HepG2 (cell line): Measurements from ENCODE around the gene EYA2. TPM values are rescaled to one million over a fixed set of nuclear protein-coding genes. Genes with fewer than 3 reads are reported as not detected.
A peak's percentile ranks its signal among the peaks of the same experiment; 100 is the strongest.

ENCODE experiments used
- BRCA1 ChIP-seq: sonication (generic); formaldehyde crosslinking; IDR thresholded peaks from 2 replicates; pipeline ENCODE4 v1.4.0; 2020; ENCODE audit warnings: missing genetic modification reagents
- CREM ChIP-seq, 2 experiments: sonication (generic) in 1 of 2; formaldehyde crosslinking in 1 of 2; IDR thresholded peaks; 2 replicates each; pipeline versions ENCODE4 v1.4.0 to v1.6.1; 2016 to 2020; ENCODE audit warnings: antibody characterized with exemption in 1 of 2, mild to moderate bottlenecking in 1 of 2, missing genetic modification reagents in 1 of 2
- DNMT1 ChIP-seq: sonication (generic); formaldehyde crosslinking; IDR thresholded peaks from 2 replicates; pipeline ENCODE4 v1.5.1; 2020; ENCODE audit warnings: mild to moderate bottlenecking, missing genetic modification reagents
- EP300 ChIP-seq, 3 experiments: sonication (generic) in 1 of 3; formaldehyde crosslinking in 1 of 3; IDR thresholded peaks; 2 replicates each; pipeline versions ENCODE4 v1.5.1 to v1.6.1; 2011 to 2020; ENCODE audit warnings: low read depth in 2 of 3, low read length in 2 of 3, borderline replicate concordance in 1 of 3, improper control_type of control experiment in 1 of 3, mild to moderate bottlenecking in 1 of 3, missing genetic modification reagents in 1 of 3, moderate library complexity in 1 of 3
- ESRRA ChIP-seq: sonication (generic); formaldehyde crosslinking; IDR thresholded peaks from 2 replicates; pipeline ENCODE4 v1.5.1; 2020; ENCODE audit warnings: mild to moderate bottlenecking, low read depth, missing genetic modification reagents
- GATAD2A ChIP-seq: IDR thresholded peaks from 2 replicates; pipeline ENCODE4 v1.6.1; 2016
- HMG20A ChIP-seq: IDR thresholded peaks from 2 replicates; pipeline ENCODE4 v1.6.1; 2016; ENCODE audit warnings: borderline replicate concordance
- HNF4A ChIP-seq: sonication (generic); formaldehyde crosslinking; IDR thresholded peaks from 2 replicates; pipeline ENCODE4 v1.4.0; 2020; ENCODE audit warnings: missing genetic modification reagents
- HNRNPUL1 ChIP-seq: fragments of 200-400 bp; formaldehyde crosslinking; IDR thresholded peaks from 2 replicates; pipeline ENCODE4 v1.6.1; 2017; ENCODE audit warnings: low read depth, mild to moderate bottlenecking, low read length, moderate library complexity
- KAT8 ChIP-seq: IDR thresholded peaks from 2 replicates; pipeline ENCODE4 v1.6.1; 2016; ENCODE audit warnings: missing genetic modification reagents, missing compliant biosample characterization
- PHF8 ChIP-seq: sonication (generic); formaldehyde crosslinking; IDR thresholded peaks from 2 replicates; pipeline ENCODE4 v1.5.0; 2020; ENCODE audit warnings: missing genetic modification reagents
- RARA ChIP-seq: IDR thresholded peaks from 2 replicates; pipeline ENCODE4 v1.6.1; 2016; ENCODE audit warnings: missing genetic modification reagents, missing compliant biosample characterization
- RXRB ChIP-seq: IDR thresholded peaks from 2 replicates; pipeline ENCODE4 v1.6.1; 2016; ENCODE audit warnings: borderline replicate concordance, missing genetic modification reagents, missing compliant biosample characterization
- TBX2 ChIP-seq: sonication (generic); formaldehyde crosslinking; IDR thresholded peaks from 2 replicates; pipeline ENCODE4 v1.5.0; 2020; ENCODE audit warnings: missing genetic modification reagents, mild to moderate bottlenecking, borderline replicate concordance
- ZKSCAN8 ChIP-seq: IDR thresholded peaks from 2 replicates; pipeline ENCODE4 v1.6.1; 2016; ENCODE audit warnings: borderline replicate concordance, missing genetic modification reagents, missing compliant biosample characterization
- ZNF607 ChIP-seq: sonication (generic); formaldehyde crosslinking; IDR thresholded peaks from 2 replicates; pipeline ENCODE4 v1.5.1; 2020; ENCODE audit warnings: missing genetic modification reagents, mild to moderate bottlenecking, borderline replicate concordance
- ZNF616 ChIP-seq: sonication (generic); formaldehyde crosslinking; IDR thresholded peaks from 2 replicates; pipeline ENCODE4 v1.5.0; 2020; ENCODE audit warnings: low read depth, mild to moderate bottlenecking, missing genetic modification reagents
- ZNF678 ChIP-seq: sonication (generic); formaldehyde crosslinking; IDR thresholded peaks from 2 replicates; pipeline ENCODE4 v1.4.0; 2020; ENCODE audit warnings: mild to moderate bottlenecking, missing genetic modification reagents
- ZSCAN9 ChIP-seq: IDR thresholded peaks from 2 replicates; pipeline ENCODE4 v1.6.1; 2016; ENCODE audit warnings: borderline replicate concordance
- polyA plus RNA-seq, 8 experiments: library from polyadenylated mRNA; depleted of rRNA in 3 of 8; stranded (reverse) in 7 of 8; unstranded in 1 of 8; fragments of >200 nt; fragmentation: Illumina TruSeq in 4 of 8; extraction: Trizol in 4 of 8; gene quantifications; 2 replicates each; pipeline versions ENCODE4 v1.2.1 to v1.2.3, GENCODE V29; 2011 to 2016; ENCODE audit warnings: low read depth in 4 of 8, missing spikeins in 1 of 8, mixed read lengths in 1 of 8; ENCODE audit not compliant: insufficient read depth in 1 of 8
- total RNA-seq, 5 experiments: library from RNA; depleted of rRNA; stranded (reverse); fragments of >200 nt; fragmentation: Illumina TruSeq; extraction: Trizol; gene quantifications; 2 replicates each; pipeline ENCODE4 v1.2.3, GENCODE V29; 2016; ENCODE audit warnings: low read depth in 1 of 5
- TF ChIP-seq, protein P1 (sequence below): sonication (generic); formaldehyde crosslinking; IDR thresholded peaks from 2 replicates; pipeline ENCODE4 v1.4.0; 2020; ENCODE audit warnings: missing genetic modification reagents, borderline replicate concordance
- TF ChIP-seq, protein P2 (sequence below): sonication (generic); formaldehyde crosslinking; conservative IDR thresholded peaks from 2 replicates; pipeline ENCODE4 v1.4.0; 2020; ENCODE audit warnings: mild to moderate bottlenecking, missing genetic modification reagents, moderate library complexity
- TF ChIP-seq, protein P3 (sequence below): sonication (generic); formaldehyde crosslinking; IDR thresholded peaks from 2 replicates; pipeline ENCODE4 v1.4.0; 2020; ENCODE audit warnings: mild to moderate bottlenecking, missing genetic modification reagents
- TF ChIP-seq, protein P4 (sequence below): sonication (generic); formaldehyde crosslinking; IDR thresholded peaks from 2 replicates; pipeline ENCODE4 v1.4.0; 2020; ENCODE audit warnings: mild to moderate bottlenecking, low read depth, missing genetic modification reagents

The EYA2 gene
- total and polyA plus RNA-seq, 2 of the 13 experiments (the other 11 are each of a cell fraction or from before 2014, with no cell fraction given) = not detected

DNA sequence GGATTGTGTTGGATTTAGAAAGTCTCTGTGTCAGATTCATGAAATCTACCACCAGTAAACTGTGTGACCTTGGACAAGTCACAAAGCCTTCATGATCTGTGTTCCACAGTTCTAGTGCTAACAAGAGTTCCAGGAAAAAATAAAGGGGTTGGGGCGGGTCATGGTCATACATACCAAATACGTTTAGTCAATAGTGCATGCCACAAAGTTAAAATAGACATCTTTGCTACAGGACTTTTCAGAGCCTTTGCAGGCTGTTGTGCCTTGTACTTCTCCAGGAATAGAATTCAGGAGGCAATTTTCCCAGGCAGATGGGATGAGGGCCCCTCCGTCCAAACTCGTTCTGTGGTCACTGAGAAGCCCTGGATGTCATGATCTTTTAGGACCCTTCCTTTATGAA lies 127.2 kb downstream of the EYA2 start (continued):
- peak; percentile 46; the same call in 1 of the 2 replicates for TF ChIP-seq ESRRA (CRISPR knock-in tag)
- TF ChIP-seq, protein P1, sequence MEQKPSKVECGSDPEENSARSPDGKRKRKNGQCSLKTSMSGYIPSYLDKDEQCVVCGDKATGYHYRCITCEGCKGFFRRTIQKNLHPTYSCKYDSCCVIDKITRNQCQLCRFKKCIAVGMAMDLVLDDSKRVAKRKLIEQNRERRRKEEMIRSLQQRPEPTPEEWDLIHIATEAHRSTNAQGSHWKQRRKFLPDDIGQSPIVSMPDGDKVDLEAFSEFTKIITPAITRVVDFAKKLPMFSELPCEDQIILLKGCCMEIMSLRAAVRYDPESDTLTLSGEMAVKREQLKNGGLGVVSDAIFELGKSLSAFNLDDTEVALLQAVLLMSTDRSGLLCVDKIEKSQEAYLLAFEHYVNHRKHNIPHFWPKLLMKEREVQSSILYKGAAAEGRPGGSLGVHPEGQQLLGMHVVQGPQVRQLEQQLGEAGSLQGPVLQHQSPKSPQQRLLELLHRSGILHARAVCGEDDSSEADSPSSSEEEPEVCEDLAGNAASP (CRISPR knock-in tag) = peak; percentile 96
- TF ChIP-seq BRCA1 (CRISPR knock-in tag) = no peak
- TF ChIP-seq ZNF607 (CRISPR knock-in tag) = no peak
- no peak for TF ChIP-seq ZNF616 (CRISPR knock-in tag)
- peak; percentile 66 for TF ChIP-seq GATAD2A (CRISPR knock-in tag)
- peak; percentile 71 for TF ChIP-seq HNF4A (CRISPR knock-in tag)
- TF ChIP-seq DNMT1 (CRISPR knock-in tag) = no peak
- no peak for TF ChIP-seq ZNF678 (CRISPR knock-in tag)
- TF ChIP-seq, protein P2, sequence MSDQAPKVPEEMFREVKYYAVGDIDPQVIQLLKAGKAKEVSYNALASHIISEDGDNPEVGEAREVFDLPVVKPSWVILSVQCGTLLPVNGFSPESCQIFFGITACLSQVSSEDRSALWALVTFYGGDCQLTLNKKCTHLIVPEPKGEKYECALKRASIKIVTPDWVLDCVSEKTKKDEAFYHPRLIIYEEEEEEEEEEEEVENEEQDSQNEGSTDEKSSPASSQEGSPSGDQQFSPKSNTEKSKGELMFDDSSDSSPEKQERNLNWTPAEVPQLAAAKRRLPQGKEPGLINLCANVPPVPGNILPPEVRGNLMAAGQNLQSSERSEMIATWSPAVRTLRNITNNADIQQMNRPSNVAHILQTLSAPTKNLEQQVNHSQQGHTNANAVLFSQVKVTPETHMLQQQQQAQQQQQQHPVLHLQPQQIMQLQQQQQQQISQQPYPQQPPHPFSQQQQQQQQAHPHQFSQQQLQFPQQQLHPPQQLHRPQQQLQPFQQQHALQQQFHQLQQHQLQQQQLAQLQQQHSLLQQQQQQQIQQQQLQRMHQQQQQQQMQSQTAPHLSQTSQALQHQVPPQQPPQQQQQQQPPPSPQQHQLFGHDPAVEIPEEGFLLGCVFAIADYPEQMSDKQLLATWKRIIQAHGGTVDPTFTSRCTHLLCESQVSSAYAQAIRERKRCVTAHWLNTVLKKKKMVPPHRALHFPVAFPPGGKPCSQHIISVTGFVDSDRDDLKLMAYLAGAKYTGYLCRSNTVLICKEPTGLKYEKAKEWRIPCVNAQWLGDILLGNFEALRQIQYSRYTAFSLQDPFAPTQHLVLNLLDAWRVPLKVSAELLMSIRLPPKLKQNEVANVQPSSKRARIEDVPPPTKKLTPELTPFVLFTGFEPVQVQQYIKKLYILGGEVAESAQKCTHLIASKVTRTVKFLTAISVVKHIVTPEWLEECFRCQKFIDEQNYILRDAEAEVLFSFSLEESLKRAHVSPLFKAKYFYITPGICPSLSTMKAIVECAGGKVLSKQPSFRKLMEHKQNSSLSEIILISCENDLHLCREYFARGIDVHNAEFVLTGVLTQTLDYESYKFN = peak; percentile 54
- 0 out of 2 replicates have a peak, but pooled peaks have one; percentile 37 for TF ChIP-seq ZSCAN9
- peak; percentile 33; the same call in 1 of the 2 replicates for TF ChIP-seq TBX2 (CRISPR knock-in tag)
- TF ChIP-seq PHF8 (CRISPR knock-in tag) = no peak
- peak; percentile 20; the same call in 1 of the 2 replicates for TF ChIP-seq ZKSCAN8 (CRISPR knock-in tag)
- TF ChIP-seq RARA (CRISPR knock-in tag) = peak; percentile 92
- peak; percentile 14; the same call in 1 of the 2 replicates for TF ChIP-seq CREM (IDR thresholded peaks at IDR 0.05)
- TF ChIP-seq CREM (CRISPR knock-in tag; IDR thresholded peaks at IDR 0.05) = no peak
- TF ChIP-seq, protein P3, sequence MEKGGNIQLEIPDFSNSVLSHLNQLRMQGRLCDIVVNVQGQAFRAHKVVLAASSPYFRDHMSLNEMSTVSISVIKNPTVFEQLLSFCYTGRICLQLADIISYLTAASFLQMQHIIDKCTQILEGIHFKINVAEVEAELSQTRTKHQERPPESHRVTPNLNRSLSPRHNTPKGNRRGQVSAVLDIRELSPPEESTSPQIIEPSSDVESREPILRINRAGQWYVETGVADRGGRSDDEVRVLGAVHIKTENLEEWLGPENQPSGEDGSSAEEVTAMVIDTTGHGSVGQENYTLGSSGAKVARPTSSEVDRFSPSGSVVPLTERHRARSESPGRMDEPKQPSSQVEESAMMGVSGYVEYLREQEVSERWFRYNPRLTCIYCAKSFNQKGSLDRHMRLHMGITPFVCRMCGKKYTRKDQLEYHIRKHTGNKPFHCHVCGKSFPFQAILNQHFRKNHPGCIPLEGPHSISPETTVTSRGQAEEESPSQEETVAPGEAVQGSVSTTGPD (CRISPR knock-in tag) = no peak
- TF ChIP-seq, protein P4, sequence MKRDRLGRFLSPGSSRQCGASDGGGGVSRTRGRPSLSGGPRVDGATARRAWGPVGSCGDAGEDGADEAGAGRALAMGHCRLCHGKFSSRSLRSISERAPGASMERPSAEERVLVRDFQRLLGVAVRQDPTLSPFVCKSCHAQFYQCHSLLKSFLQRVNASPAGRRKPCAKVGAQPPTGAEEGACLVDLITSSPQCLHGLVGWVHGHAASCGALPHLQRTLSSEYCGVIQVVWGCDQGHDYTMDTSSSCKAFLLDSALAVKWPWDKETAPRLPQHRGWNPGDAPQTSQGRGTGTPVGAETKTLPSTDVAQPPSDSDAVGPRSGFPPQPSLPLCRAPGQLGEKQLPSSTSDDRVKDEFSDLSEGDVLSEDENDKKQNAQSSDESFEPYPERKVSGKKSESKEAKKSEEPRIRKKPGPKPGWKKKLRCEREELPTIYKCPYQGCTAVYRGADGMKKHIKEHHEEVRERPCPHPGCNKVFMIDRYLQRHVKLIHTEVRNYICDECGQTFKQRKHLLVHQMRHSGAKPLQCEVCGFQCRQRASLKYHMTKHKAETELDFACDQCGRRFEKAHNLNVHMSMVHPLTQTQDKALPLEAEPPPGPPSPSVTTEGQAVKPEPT (CRISPR knock-in tag) = no peak
- TF ChIP-seq HNRNPUL1 = no peak
- no peak for TF ChIP-seq KAT8 (CRISPR knock-in tag)
- peak; percentile 94 for TF ChIP-seq RXRB
- peak; percentile 68; the same call in 1 of the 2 replicates for TF ChIP-seq HMG20A (CRISPR knock-in tag)
- TF ChIP-seq EP300 (IDR thresholded peaks at IDR 0.05; ENCODE audit: low read depth in 2 of 2, low read length in 2 of 2) = peak in 1 of 2 experiments; percentile 59; a peak in 1 of 4 replicates
- TF ChIP-seq EP300 (CRISPR knock-in tag; IDR thresholded peaks at IDR 0.05; ENCODE audit: borderline replicate concordance) = no peak
